ENCODE data around the gene LRMDA. TPM values are rescaled to one million over a fixed set of nuclear protein-coding genes. Genes with fewer than 3 reads are reported as not detected.

The LRMDA gene
- total RNA-seq, 3 donors from 2014 or later (not counting 1 experiment from before 2014, with no cell fraction given), result 1.4 to 2.4 (median 2.1) TPM

DNA sequence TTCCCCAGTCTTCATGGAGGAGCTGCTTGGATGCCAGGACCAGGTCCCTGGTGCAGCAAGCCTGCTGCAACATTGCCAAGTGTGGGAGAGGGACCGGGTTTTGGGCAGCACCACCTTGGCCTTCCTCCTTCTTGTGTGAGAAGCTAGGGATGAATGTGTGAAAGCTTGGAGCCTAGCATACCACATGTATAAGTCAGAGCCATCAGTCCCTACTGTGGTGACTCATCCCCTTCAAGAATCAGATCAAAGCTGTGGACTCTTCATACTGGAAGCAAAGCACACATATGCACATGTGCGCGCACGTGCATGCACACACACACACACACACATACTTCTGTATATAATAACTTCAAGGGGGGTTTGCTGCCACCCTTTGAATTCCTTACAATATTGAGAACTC, 527.8 kb downstream of the LRMDA start:
- DNase-seq, result no peak
- Histone ChIP-seq H3K4me1 (ENCODE audit: control insufficient read depth, insufficient read depth, low read length) (no peaks in the 10 kb centered on the region), H3K4me3 (ENCODE audit: low read length) (no peak overlapping the region), H3K9me3 (ENCODE audit: control insufficient read depth, insufficient read depth, low read length) (no peaks in the 10 kb centered on the region), H3K27me3 (ENCODE audit: control insufficient read depth, insufficient read depth, low read length) (no peaks in the 10 kb centered on the region), H3K27ac (ENCODE audit: low read length) (no peak overlapping the region), H3K36me3 (ENCODE audit: control insufficient read depth, insufficient read depth, low read length) (no peaks in the 10 kb centered on the region)
- Mint-ChIP-seq H3K36me3 (no peaks in the 10 kb centered on the region), H3K4me1 (no peaks in the 10 kb centered on the region), H3K9me3 (no peaks in the 10 kb centered on the region), H3K27me3 (ENCODE audit: low read depth in 2 of 2) (peaks cover 4 to 12% of the 10 kb centered on the region in 2 donors), H3K4me3 (no peak overlapping the region), H3K27ac (no peak overlapping the region)
- no peak for TF ChIP-seq CTCF (IDR thresholded peaks at IDR 0.05)
- 98% methylated on average over 4 of the region's 4 CpGs for WGBS (ENCODE audit: insufficient coverage)
- intact Hi-C loops (cut with micrococcal nuclease), result no loop called here
- no peak for ATAC-seq

- Histone ChIP-seq H3K4me1 (ENCODE audit: control insufficient read depth, insufficient read depth, low read length) (no peaks in the 10 kb centered on the region), H3K9me3 (ENCODE audit: control insufficient read depth, insufficient read depth, low read length) (no peaks in the 10 kb centered on the region), H3K27ac (ENCODE audit: low read length) (no peak overlapping the region), H3K4me3 (ENCODE audit: low read length) (no peak overlapping the region), H3K36me3 (ENCODE audit: control insufficient read depth, insufficient read depth, low read length) (no peaks in the 10 kb centered on the region), H3K27me3 (ENCODE audit: control insufficient read depth, insufficient read depth, low read length) (no peaks in the 10 kb centered on the region)
- DNase-seq, result no peak
- no peaks in the 10 kb centered on the region for H3K9me3 Mint-ChIP-seq
- no peak for TF ChIP-seq CTCF (IDR thresholded peaks at IDR 0.05)
- intact Hi-C loops (cut with micrococcal nuclease), result no loop called here
- no peaks in the 10 kb centered on the region for H3K4me1 Mint-ChIP-seq
- ATAC-seq, result no peak
- H3K27ac Mint-ChIP-seq, result no peak overlapping the region
- no CpG with 5 or more reads among the region's 1 CpG for WGBS (ENCODE audit: insufficient coverage)
- peaks cover 4 to 12% of the 10 kb centered on the region in 2 donors for H3K27me3 Mint-ChIP-seq (ENCODE audit: low read depth in 2 of 2)
- no peaks in the 10 kb centered on the region for H3K36me3 Mint-ChIP-seq
- H3K4me3 Mint-ChIP-seq, result no peak overlapping the region
These were observed 528.5 kb downstream of the LRMDA start for GRCh38 chr10:75959912-75960311.

DNA sequence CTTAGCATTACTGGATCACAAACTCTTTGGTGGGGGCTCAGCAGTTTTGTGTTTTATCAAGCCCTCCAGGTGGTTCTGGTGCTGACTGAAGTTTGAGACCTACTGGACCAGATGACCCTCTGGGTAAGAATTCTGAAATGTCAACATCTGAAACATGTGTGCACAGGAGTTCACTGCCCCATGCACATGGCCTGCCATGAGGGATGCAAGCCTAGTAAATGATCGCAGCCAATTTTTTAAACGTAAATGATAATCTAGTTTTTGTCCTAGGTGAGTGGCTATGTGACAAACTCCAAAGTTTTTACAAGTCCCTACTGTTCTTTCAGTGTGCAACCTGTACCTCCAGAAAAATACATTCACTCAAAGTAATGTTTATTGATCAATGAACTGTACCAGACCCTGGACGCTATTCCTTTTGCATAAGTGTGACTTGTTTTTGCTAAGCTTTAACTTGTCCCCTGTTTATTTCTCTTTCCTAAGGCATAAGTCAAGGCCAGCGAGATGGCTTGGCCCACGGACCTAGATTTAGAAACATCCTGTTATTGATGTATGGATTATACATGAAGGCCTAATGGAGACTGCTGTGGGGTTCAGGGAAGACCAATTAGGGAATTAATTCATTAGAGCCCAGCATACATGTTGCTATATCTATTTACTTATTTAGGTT, 531.1 kb downstream of the LRMDA start:
- no peaks in the 10 kb centered on the region for H3K27me3 ChIP-seq (ENCODE audit: control insufficient read depth, insufficient read depth, low read length)
- intact Hi-C loops (cut with micrococcal nuclease), result no loop called here
- H3K27ac Mint-ChIP-seq, result no peak overlapping the region
- no peak overlapping the region for H3K4me3 Mint-ChIP-seq
- TF ChIP-seq CTCF (IDR thresholded peaks at IDR 0.05), result no peak
- no peaks in the 10 kb centered on the region for H3K4me1 Mint-ChIP-seq
- H3K9me3 Mint-ChIP-seq, result no peaks in the 10 kb centered on the region
- H3K36me3 Mint-ChIP-seq, result no peaks in the 10 kb centered on the region
- WGBS (ENCODE audit: insufficient coverage), result 96% methylated on average over 2 of the region's 5 CpGs
- no peak for DNase-seq
- H3K9me3 ChIP-seq (ENCODE audit: control insufficient read depth, insufficient read depth, low read length), result no peaks in the 10 kb centered on the region
- no peak for ATAC-seq
- no peaks in the 10 kb centered on the region for H3K36me3 ChIP-seq (ENCODE audit: control insufficient read depth, insufficient read depth, low read length)
- peaks cover 2 to 12% of the 10 kb centered on the region in 2 donors for H3K27me3 Mint-ChIP-seq (ENCODE audit: low read depth in 2 of 2)
- no peak overlapping the region for H3K27ac ChIP-seq (ENCODE audit: low read length)
- H3K4me3 ChIP-seq (ENCODE audit: low read length), result no peak overlapping the region
- no peaks in the 10 kb centered on the region for H3K4me1 ChIP-seq (ENCODE audit: control insufficient read depth, insufficient read depth, low read length)

- H3K27ac Mint-ChIP-seq, result no peak overlapping the region
- H3K4me1 Mint-ChIP-seq, result no peaks in the 10 kb centered on the region
- H3K4me3 Mint-ChIP-seq, result no peak overlapping the region
- H3K36me3 Mint-ChIP-seq, result no peaks in the 10 kb centered on the region
- no peaks in the 10 kb centered on the region for H3K9me3 ChIP-seq (ENCODE audit: control insufficient read depth, insufficient read depth, low read length)
- H3K9me3 Mint-ChIP-seq, result no peaks in the 10 kb centered on the region
- no peak for TF ChIP-seq CTCF (IDR thresholded peaks at IDR 0.05)
- H3K4me1 ChIP-seq (ENCODE audit: control insufficient read depth, insufficient read depth, low read length), result no peaks in the 10 kb centered on the region
- no peak overlapping the region for H3K27ac ChIP-seq (ENCODE audit: low read length)
- H3K4me3 ChIP-seq (ENCODE audit: low read length), result no peak overlapping the region
- DNase-seq, result no peak
- peaks cover 4 to 12% of the 10 kb centered on the region in 2 donors for H3K27me3 Mint-ChIP-seq (ENCODE audit: low read depth in 2 of 2)
- 96% methylated on average over 6 of the region's 7 CpGs for WGBS (ENCODE audit: insufficient coverage)
- no peaks in the 10 kb centered on the region for H3K27me3 ChIP-seq (ENCODE audit: control insufficient read depth, insufficient read depth, low read length)
- no peak for ATAC-seq
- intact Hi-C loops (cut with micrococcal nuclease), result no loop called here
- H3K36me3 ChIP-seq (ENCODE audit: control insufficient read depth, insufficient read depth, low read length), result no peaks in the 10 kb centered on the region
These were observed 536.1 kb downstream of the LRMDA start for GRCh38 chr10:75967491-75967890.

All from natural killer cell (primary cell).